Tibial artery (tissue), 4 donors: ENCODE data around the gene SLC25A26.

Experiments
- DNase-seq, 2 donors: peaks; one replicate each; pipeline ENCODE4 v3.0.0-alpha.2; 2019
- H3K27ac ChIP-seq, 2 donors: fragments of 200-600 bp; sonication (generic) in 1 of 2; 1 replicate in 1 of 2; 2 replicates in 1 of 2; pipeline ENCODE4 v1.5.1; 2018 to 2019; ENCODE audit warnings: mild to moderate bottlenecking in 1 of 2
- H3K27me3 ChIP-seq, 2 donors: fragments of 200-600 bp; sonication (generic) in 1 of 2; one replicate each; pipeline versions ENCODE4 v1.5.1 to v1.6.0; 2016 to 2019
- H3K36me3 ChIP-seq, 3 donors: fragments of 200-600 bp; sonication (generic) in 2 of 3; one replicate each; pipeline ENCODE4 v1.5.1; 2016 to 2019; ENCODE audit warnings: mild to moderate bottlenecking in 2 of 3
- H3K4me1 ChIP-seq, 4 donors: fragments of 200-600 bp; sonication (generic) in 2 of 4; 1 replicate in 3 of 4; 2 replicates in 1 of 4; pipeline ENCODE4 v1.5.1; 2016 to 2019
- H3K4me3 ChIP-seq, 2 donors: fragments of 200-600 bp; sonication (generic) in 1 of 2; 1 replicate in 1 of 2; 2 replicates in 1 of 2; pipeline ENCODE4 v1.5.1; 2018 to 2019; ENCODE audit warnings: mild to moderate bottlenecking in 2 of 2
- H3K9me3 ChIP-seq, 3 donors: fragments of 200-600 bp; sonication (generic) in 1 of 3; one replicate each; pipeline ENCODE4 v1.5.1; 2016 to 2019
- intact Hi-C: fragments of 100-400 bp; cut with DNase I; formaldehyde crosslinking; loops from one replicate; pipeline ENCODE4 v1.15.0; 2023; ENCODE audit warnings: low total_unique reads
- TF ChIP-seq, protein P1 (sequence below), 2 experiments: fragments of 200-600 bp in 1 of 2; fragments of 450-650 bp in 1 of 2; IDR thresholded peaks; one replicate each; pipeline ENCODE4 v1.5.1; 2017 to 2019; ENCODE audit warnings: antibody characterized with exemption in 2 of 2, mild to moderate bottlenecking in 1 of 2, moderate library complexity in 1 of 2

Gene SLC25A26

DNA sequence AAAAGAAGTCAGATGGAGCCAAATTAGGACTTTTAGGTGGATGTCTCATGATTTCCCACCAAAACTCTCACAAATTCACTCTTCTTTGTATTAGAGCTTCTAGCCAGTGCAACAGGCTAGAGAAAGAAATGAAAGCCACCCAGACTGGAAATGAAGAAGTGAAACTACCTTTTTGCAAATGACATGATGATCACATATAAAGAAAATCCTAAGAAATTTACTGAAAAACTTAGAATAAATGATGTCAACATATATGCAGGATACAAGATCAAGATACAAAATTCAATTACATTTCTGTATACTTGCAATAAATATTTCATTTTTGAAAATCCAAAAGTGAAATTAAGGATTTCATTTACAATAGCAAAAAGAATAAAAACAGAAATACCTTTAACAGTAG lies 169.2 kb downstream of the SLC25A26 start:
- intact Hi-C loops = no loop called here
- peaks cover 15 to 53% (median 24%) of the 10 kb centered on the region in 3 donors for H3K36me3 ChIP-seq

DNA sequence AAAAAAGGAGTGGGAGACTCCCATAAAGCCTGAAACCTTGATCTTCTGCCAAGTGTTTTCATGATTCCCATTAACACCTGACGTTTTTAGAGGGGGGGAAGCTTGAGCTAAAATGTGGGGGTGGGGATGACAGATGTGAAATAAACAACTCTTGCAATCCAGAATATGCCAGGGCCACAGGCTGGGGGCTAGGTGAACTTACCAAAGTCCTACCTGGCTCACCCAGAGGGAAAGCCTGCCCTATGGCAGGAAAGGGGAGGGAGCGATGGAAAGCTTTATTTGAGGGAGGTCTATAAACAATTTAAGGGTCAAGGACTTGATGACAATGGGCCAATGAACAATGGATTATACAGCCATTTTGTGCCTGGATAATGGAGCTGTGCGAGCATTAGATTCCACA lies 171.7 kb downstream of the SLC25A26 start:
- Histone ChIP-seq H3K4me1 (peaks cover 0 to 53% (median 41%) of the 10 kb centered on the region in 4 donors), H3K9me3 (no peaks in the 10 kb centered on the region), H3K4me3 (no peak overlapping the region), H3K36me3 (peaks cover 8 to 53% (median 21%) of the 10 kb centered on the region in 3 donors), H3K27ac (peak overlapping the region; percentile 73), H3K27me3 (no peaks in the 10 kb centered on the region)
- TF ChIP-seq, protein P1, sequence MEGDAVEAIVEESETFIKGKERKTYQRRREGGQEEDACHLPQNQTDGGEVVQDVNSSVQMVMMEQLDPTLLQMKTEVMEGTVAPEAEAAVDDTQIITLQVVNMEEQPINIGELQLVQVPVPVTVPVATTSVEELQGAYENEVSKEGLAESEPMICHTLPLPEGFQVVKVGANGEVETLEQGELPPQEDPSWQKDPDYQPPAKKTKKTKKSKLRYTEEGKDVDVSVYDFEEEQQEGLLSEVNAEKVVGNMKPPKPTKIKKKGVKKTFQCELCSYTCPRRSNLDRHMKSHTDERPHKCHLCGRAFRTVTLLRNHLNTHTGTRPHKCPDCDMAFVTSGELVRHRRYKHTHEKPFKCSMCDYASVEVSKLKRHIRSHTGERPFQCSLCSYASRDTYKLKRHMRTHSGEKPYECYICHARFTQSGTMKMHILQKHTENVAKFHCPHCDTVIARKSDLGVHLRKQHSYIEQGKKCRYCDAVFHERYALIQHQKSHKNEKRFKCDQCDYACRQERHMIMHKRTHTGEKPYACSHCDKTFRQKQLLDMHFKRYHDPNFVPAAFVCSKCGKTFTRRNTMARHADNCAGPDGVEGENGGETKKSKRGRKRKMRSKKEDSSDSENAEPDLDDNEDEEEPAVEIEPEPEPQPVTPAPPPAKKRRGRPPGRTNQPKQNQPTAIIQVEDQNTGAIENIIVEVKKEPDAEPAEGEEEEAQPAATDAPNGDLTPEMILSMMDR (IDR thresholded peaks at IDR 0.05) = no peak
- peak in 1 of 2 donors; percentile 9 for DNase-seq
- intact Hi-C loops = no loop called here

More for the DNA sequence above, 169.2 kb downstream of the SLC25A26 start:
- TF ChIP-seq, protein P1 (IDR thresholded peaks at IDR 0.05) = no peak
- no peak overlapping the region for H3K27ac ChIP-seq
- DNase-seq = no peak
- H3K9me3 ChIP-seq = no peaks in the 10 kb centered on the region
- no peaks in the 10 kb centered on the region for H3K27me3 ChIP-seq
- H3K4me1 ChIP-seq = peaks cover 0 to 34% (median 29%) of the 10 kb centered on the region in 4 donors
- H3K4me3 ChIP-seq = no peak overlapping the region

DNA sequence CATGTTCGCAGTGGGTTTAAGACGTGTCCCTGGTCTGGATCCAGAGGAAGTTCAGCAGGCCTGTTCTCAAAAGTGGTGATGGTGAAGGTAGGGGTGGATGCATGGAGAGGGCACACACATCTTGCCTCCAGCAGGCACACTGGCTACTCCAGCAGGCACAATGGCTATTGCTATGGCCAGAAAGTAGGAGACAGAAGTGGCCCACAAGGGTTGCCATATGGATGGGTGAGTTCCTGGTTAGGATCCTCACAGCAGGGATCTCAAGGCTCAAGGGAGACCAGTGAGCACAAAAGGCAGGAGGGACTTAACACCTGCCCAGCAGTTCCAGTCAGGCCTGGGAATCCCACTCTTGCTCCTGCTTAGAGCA lies 172.1 kb downstream of the SLC25A26 start:
- intact Hi-C loops = no loop called here
- Histone ChIP-seq H3K27me3 (no peaks in the 10 kb centered on the region), H3K4me3 (peak overlapping the region in 1 of 2 donors; percentile 10), H3K36me3 (peaks cover 10 to 57% (median 23%) of the 10 kb centered on the region in 3 donors), H3K9me3 (no peaks in the 10 kb centered on the region), H3K27ac (peak overlapping the region; percentile 73), H3K4me1 (peaks cover 0 to 57% (median 43%) of the 10 kb centered on the region in 4 donors)
- DNase-seq = no peak
- TF ChIP-seq, protein P1 (IDR thresholded peaks at IDR 0.05) = no peak

DNA sequence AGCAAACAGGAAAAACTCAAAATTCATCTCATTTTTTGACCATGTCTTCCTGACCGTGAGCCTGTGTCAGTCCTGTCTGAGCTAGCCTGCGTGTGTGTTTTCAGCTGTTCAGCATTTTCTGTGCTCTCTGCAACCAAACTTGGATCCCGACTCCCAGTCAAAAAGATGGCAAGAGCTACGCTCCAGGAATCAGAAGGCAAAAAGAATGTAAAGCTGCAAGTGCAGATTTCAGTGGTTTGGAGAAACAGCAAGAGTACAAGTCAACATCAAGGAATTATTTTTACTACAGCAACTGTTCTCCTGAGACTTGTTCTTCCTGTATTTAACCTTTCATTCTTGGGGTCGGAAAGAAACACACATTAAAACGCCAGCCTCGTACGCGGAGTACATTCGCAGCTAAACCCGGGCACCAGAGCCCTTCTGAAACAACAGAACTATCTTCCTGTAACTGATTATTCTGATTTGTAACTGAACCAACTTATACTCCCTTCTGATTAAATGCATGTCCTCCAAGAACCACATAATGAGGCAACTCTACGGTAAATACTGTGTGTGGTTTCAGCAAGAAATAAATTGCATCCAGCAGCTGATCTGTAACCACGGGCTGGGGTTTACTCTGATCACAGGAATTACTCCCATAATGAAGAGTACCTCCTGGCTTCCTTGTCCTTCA lies 172.7 kb downstream of the SLC25A26 start:
- DNase-seq = no peak
- TF ChIP-seq, protein P1 (IDR thresholded peaks at IDR 0.05) = no peak
- Histone ChIP-seq H3K9me3 (no peaks in the 10 kb centered on the region), H3K4me1 (peaks cover 0 to 62% (median 45%) of the 10 kb centered on the region in 4 donors), H3K4me3 (peak overlapping the region in 1 of 2 donors; percentile 10), H3K27me3 (no peaks in the 10 kb centered on the region), H3K36me3 (peaks cover 12 to 62% (median 29%) of the 10 kb centered on the region in 3 donors), H3K27ac (peak overlapping the region; percentile 73)
- intact Hi-C loops = no loop called here

DNA sequence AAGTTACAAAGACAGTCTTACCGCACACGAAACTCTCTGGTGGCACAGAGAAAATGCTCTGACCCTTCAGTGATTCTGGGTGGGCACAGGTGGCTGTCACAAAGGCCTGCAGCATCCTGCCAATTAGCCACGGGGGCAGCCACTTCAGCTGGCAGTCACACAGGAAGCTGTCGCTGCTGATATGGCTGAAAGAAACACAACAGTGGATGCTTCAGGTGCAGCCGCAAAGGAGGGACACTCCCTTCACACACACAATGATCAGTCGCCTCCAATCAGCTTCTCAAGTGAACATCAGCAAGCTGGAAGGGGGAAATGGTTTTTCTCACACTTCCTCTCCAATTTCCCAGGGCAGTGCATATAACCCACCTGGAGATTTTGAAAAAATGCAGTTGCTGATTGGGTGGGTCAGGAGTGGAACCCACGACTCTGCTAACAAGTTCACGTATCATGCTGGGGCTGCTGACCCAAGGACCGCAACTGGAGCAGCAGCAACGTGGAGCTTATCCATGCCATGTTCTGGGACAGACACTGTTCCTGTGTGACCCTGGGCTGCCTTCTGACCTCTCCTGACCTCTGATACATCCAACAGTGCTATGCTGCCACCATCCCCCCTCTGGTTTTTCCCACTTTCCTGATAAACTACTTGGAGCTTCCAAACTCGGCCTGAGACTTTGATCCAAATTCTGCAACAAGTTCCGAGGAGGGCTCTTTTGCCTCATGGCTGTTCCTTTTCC lies 173.4 kb downstream of the SLC25A26 start:
- H3K27ac ChIP-seq = peak overlapping the region; percentile 73
- H3K9me3 ChIP-seq = no peaks in the 10 kb centered on the region
- peaks cover 0 to 66% (median 48%) of the 10 kb centered on the region in 4 donors for H3K4me1 ChIP-seq
- peaks cover 16 to 66% (median 36%) of the 10 kb centered on the region in 3 donors for H3K36me3 ChIP-seq
- intact Hi-C loops = no loop called here
- DNase-seq = peak in 1 of 2 donors; percentile 18
- no peaks in the 10 kb centered on the region for H3K27me3 ChIP-seq
- peak overlapping the region in 1 of 2 donors; percentile 10 for H3K4me3 ChIP-seq
- TF ChIP-seq, protein P1 (IDR thresholded peaks at IDR 0.05) = no peak
